NCI-H526 (cell line): Measurements from ENCODE around the gene PKIG.
"Not testable (repeated sequence)": the region's sequence is repeated elsewhere in the genome, so short reads cannot be mapped to it uniquely, and the experiment has no call there.

Experiments
- DNase-seq, 2 experiments: peaks; one replicate each; lab custom pipeline; 2025; lab: John Stamatoyannopoulos, UW

PKIG gene

GRCh38 chr20:44572551-44573500, 9.6 kb upstream of the PKIG start:
- DNase-seq: peak; percentile 25 to 57

GRCh38 chr20:44573501-44573869, 8.9 kb upstream of the PKIG start:
- DNase-seq: no peak

- DNase-seq: no peak
Measured at GRCh38 chr20:44574372-44574771, 8.0 kb upstream of the PKIG start.

- peak in 1 of 2 experiments; percentile 34 for DNase-seq
Measured at GRCh38 chr20:44576297-44576696, 6.1 kb upstream of the PKIG start.

GRCh38 chr20:44579313-44580081, 2.9 kb upstream of the PKIG start:
- no peak for DNase-seq

- no peak for DNase-seq
Measured at GRCh38 chr20:44580581-44581268, 1.7 kb upstream of the PKIG start.

- no peak for DNase-seq
Measured at GRCh38 chr20:44581515-44581914, 864 bp upstream of the PKIG start.

- no peak for DNase-seq
Measured at GRCh38 chr20:44583157-44583556, 778 bp downstream of the PKIG start.

- peak in 1 of 2 experiments; percentile 50 for DNase-seq
Measured at GRCh38 chr20:44584162-44584561, 1.8 kb downstream of the PKIG start.

- DNase-seq: peak; percentile 92 to 96
Measured at GRCh38 chr20:44585057-44585963, 2.9 kb downstream of the PKIG start.

- DNase-seq: peak in 1 of 2 experiments; percentile 66
Measured at GRCh38 chr20:44586289-44586911, 4.0 kb downstream of the PKIG start.

- DNase-seq: peak; percentile 31 to 78
Measured at GRCh38 chr20:44587035-44587980, 4.9 kb downstream of the PKIG start.

GRCh38 chr20:44588321-44588720, 5.9 kb downstream of the PKIG start:
- DNase-seq: not testable (repeated sequence)

GRCh38 chr20:44589537-44589936, 7.2 kb downstream of the PKIG start:
- DNase-seq: no peak

- no peak for DNase-seq
Measured at GRCh38 chr20:44590980-44591778, 8.8 kb downstream of the PKIG start.

- DNase-seq: no peak
Measured at GRCh38 chr20:44592366-44592765, 10.0 kb downstream of the PKIG start.

GRCh38 chr20:44593751-44594150, 11.4 kb downstream of the PKIG start:
- no peak for DNase-seq

GRCh38 chr20:44594730-44595129, 12.4 kb downstream of the PKIG start:
- no peak for DNase-seq

GRCh38 chr20:44596010-44596409, 13.6 kb downstream of the PKIG start:
- DNase-seq: no peak
